Medulla oblongata (tissue), 1 donor: ENCODE results near the gene RHOT2.
A peak's percentile ranks its signal among the peaks of the same experiment; 100 is the strongest.

Experiments used
- DNase-seq: peaks from one replicate; pipeline ENCODE4 v3.0.0-alpha.2; 2015; ENCODE audit errors: extremely low spot score

RHOT2 gene

GRCh38 chr16:667780-668518 lies at the start of gene RHOT2:
Gene RHOT2, plus strand, starts transcription at chr16:668132. Its CDS starts 68 bp downstream, at chr16:668200.
- DNase-seq, result peak; percentile 93

DNA sequence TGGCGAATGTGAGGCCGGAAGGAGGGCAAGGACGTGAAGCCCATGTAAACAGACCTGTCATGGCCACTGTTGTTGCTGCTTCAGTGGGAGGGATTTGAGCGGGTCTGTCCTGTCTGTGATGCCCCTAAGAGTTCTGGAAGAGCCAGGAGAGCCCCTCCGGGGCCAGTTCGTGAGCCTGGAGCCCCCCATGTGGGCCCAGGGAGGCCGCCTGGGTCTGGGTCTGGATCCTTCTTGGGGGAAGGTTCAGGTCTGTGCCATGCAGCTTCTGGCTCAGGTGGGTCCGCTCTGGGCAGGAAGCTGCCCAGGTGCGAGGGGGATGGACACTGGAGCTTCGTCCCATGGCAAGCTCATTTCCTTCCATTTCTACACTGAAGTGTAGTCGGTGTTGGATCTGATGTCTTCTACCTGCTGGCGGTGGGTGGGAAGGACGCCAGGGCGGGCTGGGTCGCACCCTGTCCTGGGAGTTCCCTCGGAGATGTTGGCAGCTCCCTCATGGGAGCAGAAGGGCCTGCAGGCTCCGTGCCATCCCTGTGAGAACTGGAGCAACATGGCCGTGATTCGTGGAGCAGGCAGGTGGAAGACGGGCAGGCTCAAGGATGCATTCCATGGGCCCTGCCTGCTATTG lies 48.3 kb upstream of the RHOT2 start:
- no peak for DNase-seq

DNA sequence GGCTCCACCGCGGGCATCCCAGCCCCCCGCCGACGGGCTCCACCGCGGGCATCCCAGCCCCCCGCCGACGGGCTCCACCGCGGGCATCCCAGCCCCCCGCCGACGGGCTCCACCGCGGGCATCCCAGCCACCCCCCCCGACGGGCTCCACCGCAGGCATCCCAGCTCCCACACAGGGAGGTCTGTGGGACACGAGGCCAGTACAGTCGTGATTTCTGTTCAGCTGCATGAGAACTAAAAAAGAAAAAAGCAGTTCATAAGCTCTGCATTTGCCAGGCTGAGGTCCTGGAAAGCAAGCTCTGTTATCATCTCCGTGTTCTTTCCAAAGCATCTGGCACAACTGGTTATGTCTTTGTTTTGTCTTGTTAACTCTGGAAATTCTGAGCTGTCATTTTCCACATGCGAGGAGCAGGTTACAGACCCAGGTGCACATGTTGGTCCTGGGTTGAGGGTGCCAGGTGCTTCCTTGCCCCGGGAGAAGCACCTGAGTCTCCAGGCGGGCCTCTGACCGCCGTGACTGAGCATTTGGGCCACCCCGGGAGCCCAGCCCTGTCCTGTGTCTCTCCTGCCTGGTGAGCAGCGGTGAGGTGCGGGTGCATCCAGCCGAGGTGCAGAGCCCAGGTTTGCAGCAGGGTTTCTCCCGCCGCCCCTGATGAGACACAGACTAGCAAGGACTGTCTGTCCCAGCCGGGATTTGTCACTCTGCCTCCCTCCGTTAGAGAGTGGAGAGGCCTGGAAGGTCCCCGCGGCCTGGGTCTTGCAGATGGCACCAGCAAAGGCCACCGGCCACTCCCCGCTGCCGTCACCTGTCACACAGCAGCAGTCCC lies 47.0 kb upstream of the RHOT2 start:
- no peak for DNase-seq

- no peak for DNase-seq
Measured at GRCh38 chr16:621526-622105, 46.3 kb upstream of the RHOT2 start.

DNA sequence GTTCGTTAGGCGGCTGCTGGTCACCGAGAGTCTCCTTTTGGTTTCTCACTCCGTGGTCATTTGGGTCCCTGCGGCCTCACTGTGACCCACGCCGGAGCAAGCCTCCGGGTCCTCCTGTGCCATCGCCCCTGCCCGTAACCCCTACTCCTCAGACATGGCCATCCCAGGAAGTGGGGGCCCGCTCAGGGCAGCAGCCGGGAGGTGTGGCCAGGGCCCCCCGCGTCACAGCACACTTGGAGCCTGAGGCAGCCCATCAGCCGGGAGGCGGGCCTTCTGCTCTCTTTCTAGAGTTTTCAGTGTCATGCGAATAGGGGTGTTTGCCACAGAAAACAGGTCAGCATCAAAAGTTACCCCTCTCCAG lies 45.0 kb upstream of the RHOT2 start:
- no peak for DNase-seq

DNA sequence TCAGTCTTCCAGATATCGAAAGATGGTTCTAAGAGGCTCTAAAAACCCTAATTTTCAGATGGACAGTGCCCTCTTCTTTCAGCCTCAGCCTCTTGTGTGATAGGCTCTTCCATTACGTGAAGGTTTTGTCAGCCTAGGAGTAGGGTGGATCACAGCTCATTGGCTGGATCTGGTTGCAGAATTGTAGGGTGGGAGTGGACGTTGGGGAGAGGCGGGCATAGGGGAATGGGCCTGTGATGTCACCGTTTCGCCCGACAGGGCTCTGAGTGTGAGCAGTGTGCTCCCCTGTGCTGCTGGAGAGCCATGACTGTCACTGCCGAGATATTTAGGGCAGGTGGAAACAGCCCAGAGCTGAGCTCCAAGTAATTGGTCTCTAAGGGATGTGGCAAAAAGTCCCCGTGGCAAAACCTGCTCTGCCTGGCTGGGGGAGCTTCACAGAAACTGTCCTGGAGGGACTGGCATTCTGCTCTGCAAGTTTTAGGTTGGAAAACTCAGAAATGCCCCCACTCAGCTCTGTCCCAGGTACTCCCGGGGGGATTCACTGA lies 43.3 kb upstream of the RHOT2 start:
- DNase-seq, result no peak

- no peak for DNase-seq
Measured at GRCh38 chr16:625117-625976, 42.6 kb upstream of the RHOT2 start.

DNA sequence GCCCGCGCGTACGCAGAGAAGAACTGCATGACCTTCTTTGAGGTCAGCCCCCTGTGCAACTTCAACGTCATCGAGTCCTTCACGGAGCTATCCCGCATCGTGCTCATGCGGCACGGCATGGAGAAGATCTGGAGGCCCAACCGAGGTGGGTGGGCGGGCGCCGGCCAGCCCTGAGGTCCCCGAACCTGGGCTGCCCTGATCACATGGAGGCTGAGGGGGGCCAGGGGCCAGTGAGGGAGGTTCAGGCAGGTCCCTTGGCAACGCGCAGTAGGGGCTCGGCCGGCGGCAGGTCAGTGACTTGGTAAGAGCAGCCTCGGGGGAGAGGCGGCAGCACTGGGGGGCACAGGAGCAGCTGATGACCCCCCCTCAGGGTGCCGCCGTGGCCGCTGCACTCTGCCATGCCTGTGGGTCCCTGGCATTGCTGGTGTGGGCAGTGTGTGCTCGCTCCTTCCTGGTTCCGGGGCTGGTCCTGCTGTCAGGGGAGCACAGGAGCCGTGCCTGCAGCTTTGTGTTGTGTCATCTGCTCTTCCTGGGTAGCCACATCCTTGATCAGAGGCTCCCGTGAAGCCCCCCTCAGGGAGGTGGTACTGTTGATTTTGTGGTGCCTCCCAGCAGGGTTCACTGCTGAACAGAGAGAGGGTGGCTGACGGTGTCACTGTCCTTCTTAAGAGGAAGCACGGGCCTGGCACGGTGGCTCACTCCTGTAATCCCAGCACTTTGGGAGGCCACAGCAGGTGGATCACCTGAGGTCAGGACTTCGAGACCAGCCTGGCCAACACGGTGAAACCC lies 41.8 kb upstream of the RHOT2 start:
- DNase-seq, result no peak

DNA sequence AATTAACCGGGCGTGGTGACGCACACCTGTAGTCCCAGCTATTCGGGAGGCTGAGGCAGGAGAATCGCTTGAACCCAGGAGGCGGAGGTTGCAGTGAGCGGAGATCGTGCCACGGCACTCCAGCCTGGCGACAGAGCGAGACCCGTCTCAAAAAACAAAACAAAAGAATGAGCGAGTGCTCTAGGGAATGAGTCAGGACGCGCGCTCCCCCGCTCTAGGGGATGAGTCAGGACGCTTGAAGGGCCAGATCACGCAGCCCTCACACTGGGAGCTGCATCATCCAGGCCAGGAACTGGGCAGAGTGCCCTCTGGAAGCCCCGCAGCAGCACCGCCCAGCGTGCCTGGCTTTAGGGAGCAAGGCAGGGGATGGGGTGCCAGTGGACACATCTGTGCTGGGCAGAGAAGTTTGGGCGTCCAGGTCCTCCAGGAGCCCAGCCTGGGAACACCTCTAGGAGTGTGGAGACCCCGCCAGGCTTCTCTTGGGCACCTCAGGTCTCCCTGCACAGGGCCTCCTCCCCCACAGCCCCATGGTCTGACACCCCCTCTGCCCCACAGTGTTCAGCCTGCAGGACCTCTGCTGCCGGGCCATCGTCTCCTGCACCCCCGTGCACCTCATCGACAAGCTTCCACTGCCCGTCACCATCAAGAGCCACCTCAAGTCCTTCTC lies 41.0 kb upstream of the RHOT2 start:
- DNase-seq, result peak; percentile 48

DNA sequence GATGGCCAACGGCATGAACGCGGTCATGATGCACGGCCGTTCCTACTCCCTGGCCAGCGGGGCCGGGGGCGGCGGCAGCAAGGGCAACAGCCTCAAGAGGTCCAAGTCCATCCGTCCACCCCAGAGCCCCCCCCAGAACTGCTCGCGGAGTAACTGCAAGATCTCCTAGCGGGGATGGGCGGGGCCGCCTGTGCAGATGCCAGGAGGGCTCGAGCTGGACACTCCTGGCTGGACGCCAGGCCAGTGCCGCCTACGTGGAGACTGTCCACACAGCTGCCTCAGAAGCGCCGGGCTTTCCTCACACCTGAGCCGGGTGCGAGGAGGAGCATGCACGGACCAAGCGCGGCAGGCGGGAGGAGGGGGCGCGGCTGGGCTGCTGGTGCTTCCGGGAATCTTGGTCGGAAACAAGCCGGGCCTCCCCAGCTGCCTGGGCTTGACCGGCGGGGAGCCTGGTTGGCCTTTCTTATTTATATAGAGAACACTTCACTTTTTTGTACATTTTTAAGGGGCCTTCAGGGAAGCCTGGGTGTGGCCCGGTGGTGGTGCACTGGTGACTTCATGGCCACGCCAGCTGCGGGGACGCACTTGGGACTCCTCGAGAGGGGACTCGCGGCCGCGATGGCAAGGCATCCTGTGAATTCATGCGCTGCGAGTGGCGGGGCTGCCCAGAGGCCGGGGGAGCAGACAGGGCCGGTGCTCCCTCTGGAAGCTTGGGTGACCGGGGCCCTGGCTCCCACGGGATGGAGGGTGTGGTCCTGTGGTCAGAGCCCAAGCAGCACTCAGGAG lies 40.3 kb upstream of the RHOT2 start:
- no peak for DNase-seq

DNA sequence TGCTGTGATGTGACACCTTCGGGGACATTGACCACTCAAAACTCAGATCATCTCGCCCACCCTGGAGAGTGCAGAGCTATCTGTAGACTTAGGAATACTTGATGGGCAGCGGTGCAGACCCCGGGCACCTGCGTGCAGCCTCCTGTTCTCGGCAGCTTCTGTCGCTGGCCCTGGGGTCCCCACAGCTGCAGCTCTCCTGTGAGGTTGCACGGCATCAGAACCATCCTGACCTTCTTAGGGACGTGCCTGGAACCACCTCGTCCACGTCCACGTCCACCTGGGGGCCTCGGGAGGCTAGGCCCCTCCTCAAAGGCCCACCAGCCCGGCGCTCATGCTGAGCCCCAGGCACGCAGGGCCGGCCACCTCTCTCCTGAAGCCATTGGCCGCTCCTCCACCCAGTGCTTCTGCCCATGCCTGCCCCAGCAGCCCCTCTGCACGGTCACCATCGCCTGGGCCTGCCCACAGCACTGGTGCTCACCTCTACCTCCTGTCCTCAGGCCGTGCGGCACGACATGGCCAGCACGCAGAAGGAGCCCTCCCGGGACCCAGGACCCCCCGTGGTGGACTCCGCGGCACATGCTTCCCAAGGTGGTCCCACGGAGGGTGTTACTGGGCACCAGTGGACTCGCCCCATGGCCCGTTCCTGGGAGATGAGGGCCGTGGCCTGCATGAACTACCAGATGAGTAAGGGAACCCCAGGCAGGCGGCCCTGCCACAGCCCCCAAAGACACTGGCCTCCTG lies 39.4 kb upstream of the RHOT2 start:
- DNase-seq, result no peak

GRCh38 chr16:629185-629832 lies 38.6 kb upstream of the RHOT2 start:
- DNase-seq, result no peak

- DNase-seq, result no peak
Measured at GRCh38 chr16:629833-630248, 38.1 kb upstream of the RHOT2 start.

- no peak for DNase-seq
Measured at GRCh38 chr16:630249-630814, 37.6 kb upstream of the RHOT2 start.

DNA sequence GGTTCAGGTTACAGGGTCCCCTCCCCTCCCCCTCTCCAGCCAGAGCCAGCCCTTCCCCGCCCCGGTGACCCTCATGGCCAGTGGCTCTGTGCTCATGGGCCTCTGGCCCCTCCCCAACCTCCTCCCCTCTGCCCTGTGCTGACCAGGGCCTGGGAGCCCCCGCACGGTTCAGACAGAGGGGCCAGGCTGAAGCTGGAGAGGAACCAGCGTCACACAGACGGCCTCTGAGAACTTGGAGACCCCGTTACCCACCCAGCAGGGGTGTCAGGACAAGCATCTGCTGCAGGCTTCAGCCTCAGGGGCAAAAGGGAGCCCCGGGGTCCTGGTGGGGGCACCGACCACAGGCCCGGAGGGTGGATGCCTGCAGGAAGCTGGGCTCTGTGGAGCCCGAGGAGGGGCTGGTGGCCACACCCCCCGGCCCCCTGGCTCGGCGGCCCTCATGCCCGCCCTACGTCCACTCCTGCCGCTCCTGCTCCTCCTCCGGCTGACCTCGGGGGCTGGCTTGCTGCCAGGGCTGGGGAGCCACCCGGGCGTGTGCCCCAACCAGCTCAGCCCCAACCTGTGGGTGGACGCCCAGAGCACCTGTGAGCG lies 37.0 kb upstream of the RHOT2 start, which contains the start of gene WFIKKN1:
Gene WFIKKN1, plus strand, starts transcription at position 171 of the 591 bp plus-strand sequence. Its CDS starts 269 bp downstream, at position 440.
- no peak for DNase-seq

DNA sequence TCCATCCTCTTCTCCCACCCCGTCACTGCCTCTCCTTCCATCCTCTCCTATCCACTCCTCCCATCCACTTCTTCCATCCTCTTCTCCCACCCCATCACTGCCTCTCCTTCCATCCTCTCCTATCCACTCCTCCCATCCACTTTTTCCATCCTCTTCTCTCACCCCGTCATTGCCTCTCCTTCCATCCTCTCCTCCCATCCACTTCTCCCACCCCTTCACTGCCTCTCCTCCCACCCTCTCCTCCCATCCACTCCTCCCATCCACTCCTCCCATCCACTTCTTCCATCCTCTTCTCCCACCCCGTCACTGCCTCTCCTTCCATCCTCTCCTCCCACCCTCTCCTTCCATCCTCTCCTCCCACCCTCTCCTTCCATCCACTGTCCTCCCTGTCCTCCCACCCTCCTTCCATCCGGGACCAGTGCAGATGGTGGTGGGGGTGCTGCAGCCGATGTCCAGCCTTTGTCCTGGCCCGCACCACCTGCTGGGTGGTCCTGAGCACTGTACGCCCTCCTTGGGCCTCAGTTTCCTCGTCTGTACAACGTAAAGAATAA lies 36.0 kb upstream of the RHOT2 start:
- no peak for DNase-seq
